HCT116 (cell line): Measurements from ENCODE around the gene TEPSIN. TPM values are rescaled to one million over a fixed set of nuclear protein-coding genes. Genes with fewer than 3 reads are reported as not detected.

Experiments
- ATAC-seq: fragments of 200-7000 bp; cut with Tn5 transposase; 2 replicates; pipeline ENCODE4 v1.9.1; 2020; ENCODE audit warnings: mild to moderate bottlenecking, moderate library complexity
- BruUV-seq: library from RNA; stranded (reverse); fragments of 400-500 nt; replicated peaks from 2 replicates; lab custom pipeline; 2021; lab: Mats Ljungman, UMichigan
- CTCF ChIA-PET: fragments of 300-600 bp; sonication (Branson Sonifier 250); formaldehyde crosslinking; loops from one replicate; lab custom pipeline; 2021; ENCODE audit warnings: antibody characterized with exemption; lab: Charles Lee
- POLR2A ChIA-PET: fragments of 300-600, 350-600 bp; sonication (Branson Sonifier 250); formaldehyde crosslinking; loops from one replicate; lab custom pipeline; 2021; ENCODE audit warnings: antibody characterized with exemption; lab: Charles Lee
- RAD21 ChIA-PET, 2 experiments: fragments of 300-600 bp; sonication (Branson Sonifier 250); formaldehyde crosslinking; loops; one replicate each; lab custom pipeline; 2023; ENCODE audit warnings: low total read pairs in 2 of 2; ENCODE audit not compliant: uncharacterized antibody in 2 of 2, unreplicated experiment in 2 of 2, low non-redundant PET in 1 of 2; lab: Charles Lee
- DNase-seq: peaks from one replicate; pipeline ENCODE4 v3.0.0-alpha.2; 2010; ENCODE audit warnings: low read depth, low spot score
- H2AFZ ChIP-seq: fragments of 200-600 bp; shearing (Covaris generic), sonication (generic); 2 replicates; pipeline ENCODE4 v1.6.1; 2017; ENCODE audit warnings: low read depth, mixed run types, mixed read lengths, antibody characterized with exemption, low read length; ENCODE audit not compliant: poor library complexity, severe bottlenecking
- H3K27ac ChIP-seq: 2 replicates; pipeline ENCODE4 v1.5.1; 2012; ENCODE audit warnings: low read depth, low read length
- H3K27me3 ChIP-seq: fragments of 200-600 bp; sonication (generic); 2 replicates; pipeline ENCODE4 v1.6.1; 2016; ENCODE audit warnings: mixed run types, low read length, mixed read lengths; ENCODE audit not compliant: insufficient read depth
- H3K36me3 ChIP-seq, 2 experiments: fragments of 200-500 bp in 1 of 2; fragments of 200-600 bp in 1 of 2; sonication (Bioruptor generic) in 1 of 2; sonication (generic) in 1 of 2; 2 replicates each; pipeline versions ENCODE4 v1.5.1 to v1.6.1; 2014 to 2016; ENCODE audit warnings: low read length in 2 of 2, inconsistent platforms in 1 of 2, mixed read lengths in 1 of 2, mixed run types in 1 of 2; ENCODE audit not compliant: insufficient read depth in 2 of 2, control insufficient read depth in 1 of 2
- H3K4me1 ChIP-seq, 2 experiments: fragments of 200-600 bp in 1 of 2; sonication (generic) in 1 of 2; 2 replicates each; pipeline versions ENCODE4 v1.5.1 to v1.6.1; 2012 to 2017; ENCODE audit warnings: low read length in 2 of 2, inconsistent platforms in 1 of 2, mild to moderate bottlenecking in 1 of 2, mixed read lengths in 1 of 2, mixed run types in 1 of 2, moderate library complexity in 1 of 2; ENCODE audit not compliant: insufficient read depth in 2 of 2, control insufficient read depth in 1 of 2
- H3K4me2 ChIP-seq: fragments of 200-600 bp; sonication (generic); 2 replicates; pipeline ENCODE4 v1.6.1; 2017; ENCODE audit warnings: mixed run types, low read length, mixed read lengths
- H3K4me3 ChIP-seq, 2 experiments: fragments of 200-600 bp in 1 of 2; sonication (generic) in 1 of 2; replicated peaks in 1 of 2; 2 replicates each; pipeline ENCODE4 v1.5.1; 2011 to 2016; ENCODE audit warnings: low read length in 2 of 2, control low read depth in 1 of 2, low read depth in 1 of 2, mild to moderate bottlenecking in 1 of 2, mixed read lengths in 1 of 2, mixed run types in 1 of 2
- H3K79me2 ChIP-seq: fragments of 200-600 bp; sonication (generic); 2 replicates; pipeline ENCODE4 v1.6.1; 2017; ENCODE audit warnings: mild to moderate bottlenecking, mixed run types, low read length, moderate library complexity, mixed read lengths; ENCODE audit not compliant: insufficient read depth
- H3K9ac ChIP-seq: fragments of 200-600 bp; sonication (generic); 2 replicates; pipeline ENCODE4 v1.6.1; 2016; ENCODE audit warnings: low read length, mixed read lengths
- H3K9me2 ChIP-seq: fragments of 200-600 bp; sonication (generic), shearing (Covaris generic); 2 replicates; pipeline ENCODE4 v1.6.1; 2017; ENCODE audit warnings: mixed run types, mild to moderate bottlenecking, moderate library complexity; ENCODE audit not compliant: insufficient read depth
- H3K9me3 ChIP-seq, 2 experiments: fragments of 200-500 bp in 1 of 2; fragments of 200-600 bp in 1 of 2; sonication (Bioruptor generic) in 1 of 2; sonication (generic) in 1 of 2; 2 replicates each; pipeline ENCODE4 v1.6.1; 2014 to 2017; ENCODE audit warnings: low read length in 2 of 2, mixed read lengths in 2 of 2, inconsistent platforms in 1 of 2, low read depth in 1 of 2, mild to moderate bottlenecking in 1 of 2, mixed run types in 1 of 2, moderate library complexity in 1 of 2; ENCODE audit not compliant: control insufficient read depth in 1 of 2, insufficient read depth in 1 of 2
- H4K20me1 ChIP-seq: fragments of 200-600 bp; sonication (generic), shearing (Covaris generic); 2 replicates; pipeline ENCODE4 v1.6.1; 2017; ENCODE audit warnings: mixed run types, mild to moderate bottlenecking, moderate library complexity; ENCODE audit not compliant: insufficient read depth
- CBX3 ChIP-seq: IDR thresholded peaks from 2 replicates; pipeline ENCODE4 v1.6.1; 2012; ENCODE audit warnings: low read depth
- CEBPB ChIP-seq: IDR thresholded peaks from 2 replicates; pipeline ENCODE4 v1.6.1; 2012; ENCODE audit warnings: low read depth
- ELF1 ChIP-seq: IDR thresholded peaks from 2 replicates; pipeline ENCODE4 v1.6.1; 2012; ENCODE audit warnings: low read depth, borderline replicate concordance
- EZH2 ChIP-seq: fragments of 200-600 bp; sonication (generic); IDR thresholded peaks from 2 replicates; pipeline ENCODE4 v1.6.1; 2017; ENCODE audit warnings: antibody characterized with exemption, mixed run types
- EZH2phosphoT487 ChIP-seq: fragments of 200-600 bp; IDR thresholded peaks from 2 replicates; pipeline ENCODE4 v1.6.1; 2018; ENCODE audit warnings: antibody characterized with exemption, borderline replicate concordance
- JUND ChIP-seq: IDR thresholded peaks from 2 replicates; pipeline ENCODE4 v1.6.1; 2012
- POLR2A ChIP-seq: IDR thresholded peaks from 2 replicates; pipeline ENCODE4 v1.7.0; 2011; ENCODE audit warnings: borderline replicate concordance; ENCODE audit not compliant: insufficient read depth, insufficient read length; ENCODE audit errors: extremely low read depth
- POLR2AphosphoS5 ChIP-seq: IDR thresholded peaks from 2 replicates; pipeline ENCODE4 v1.6.1; 2011; ENCODE audit warnings: mild to moderate bottlenecking, low read depth, low read length, moderate library complexity
- RAD21 ChIP-seq: IDR thresholded peaks from 2 replicates; pipeline ENCODE4 v1.6.1; 2012; ENCODE audit warnings: low read depth, mild to moderate bottlenecking
- SIN3A ChIP-seq: IDR thresholded peaks from 2 replicates; pipeline ENCODE4 v1.6.1; 2012; ENCODE audit warnings: low read depth
- TCF7L2 ChIP-seq: IDR thresholded peaks from 2 replicates; pipeline ENCODE4 v1.7.0; 2011; ENCODE audit warnings: borderline replicate concordance, inconsistent platforms; ENCODE audit not compliant: insufficient read depth, insufficient read length; ENCODE audit errors: extremely low read depth
- ZFX ChIP-seq: fragments of 450-650 bp; IDR thresholded peaks from 2 replicates; pipeline ENCODE4 v1.6.1; 2017
- intact Hi-C: fragments of 100-400 bp; cut with micrococcal nuclease; formaldehyde crosslinking; loops from 2 replicates; pipeline ENCODE4 v1.10.0; 2022
- total RNA-seq: library from RNA; stranded (reverse); gene quantifications from one replicate; pipeline ENCODE4 v1.2.1, GENCODE V29; 2021; ENCODE audit not compliant: unreplicated experiment
- TF ChIP-seq, protein P1 (sequence below): IDR thresholded peaks from 2 replicates; pipeline ENCODE4 v1.6.1; 2012
- TF ChIP-seq, protein P2 (sequence below): IDR thresholded peaks from 2 replicates; pipeline ENCODE4 v1.6.1; 2012; ENCODE audit warnings: low read depth
- TF ChIP-seq, protein P3 (sequence below): IDR thresholded peaks from 2 replicates; pipeline ENCODE4 v1.6.1; 2011; ENCODE audit warnings: mild to moderate bottlenecking, low read length, moderate library complexity; ENCODE audit not compliant: insufficient replicate concordance; ENCODE audit errors: extremely low read depth

Gene TEPSIN
- total RNA-seq, 1 experiment from 2014 or later: 50.6 TPM

DNA sequence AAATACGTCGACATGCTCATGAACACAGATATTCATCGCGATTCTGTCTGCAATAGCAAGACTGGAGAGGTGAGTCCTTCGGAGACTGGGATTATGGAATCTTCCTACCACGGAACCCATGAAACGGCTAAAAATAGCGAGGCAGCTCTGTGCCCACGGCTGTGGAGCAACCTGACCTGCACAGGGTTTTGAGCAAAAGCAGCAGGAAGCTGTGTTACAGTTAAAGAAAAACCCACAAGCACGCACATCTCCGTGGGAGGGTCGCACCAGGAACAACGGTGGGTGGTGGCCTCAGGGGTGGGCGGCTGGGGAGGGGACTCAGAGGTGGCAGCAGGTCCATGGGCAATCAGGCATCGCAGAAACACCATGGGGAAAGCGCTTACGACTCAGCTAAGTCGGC is 31.4 kb upstream of the TEPSIN start:
- Histone ChIP-seq H3K27me3 (no peaks in the 10 kb centered on the region), H3K4me3 (no peak overlapping the region), H3K79me2 (peaks cover 8% of the 10 kb centered on the region; the same call in 1 of the 2 replicates), H4K20me1 (no peaks in the 10 kb centered on the region), H3K36me3 (peaks cover 42 to 52% of the 10 kb centered on the region in 2 experiments), H3K9me3 (no peaks in the 10 kb centered on the region), H3K4me2 (no peak overlapping the region), H3K4me1 (no peaks in the 10 kb centered on the region), H3K9ac (no peak overlapping the region), H2AFZ (no peak overlapping the region), H3K9me2 (no peaks in the 10 kb centered on the region), H3K27ac (no peak overlapping the region)
- ChIA-PET CTCF (no interaction called here), RAD21 (no interaction called here), POLR2A (no interaction called here)
- TF ChIP-seq ELF1 (no peak), EZH2 (no peak), EZH2phosphoT487 (no peak), TCF7L2 (no peak)
- TF ChIP-seq, protein P1, sequence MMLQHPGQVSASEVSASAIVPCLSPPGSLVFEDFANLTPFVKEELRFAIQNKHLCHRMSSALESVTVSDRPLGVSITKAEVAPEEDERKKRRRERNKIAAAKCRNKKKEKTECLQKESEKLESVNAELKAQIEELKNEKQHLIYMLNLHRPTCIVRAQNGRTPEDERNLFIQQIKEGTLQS: no peak
- BruUV-seq: no TSS peak
- intact Hi-C loops: no loop called here
- DNase-seq: no peak
- no peak for ATAC-seq

DNA sequence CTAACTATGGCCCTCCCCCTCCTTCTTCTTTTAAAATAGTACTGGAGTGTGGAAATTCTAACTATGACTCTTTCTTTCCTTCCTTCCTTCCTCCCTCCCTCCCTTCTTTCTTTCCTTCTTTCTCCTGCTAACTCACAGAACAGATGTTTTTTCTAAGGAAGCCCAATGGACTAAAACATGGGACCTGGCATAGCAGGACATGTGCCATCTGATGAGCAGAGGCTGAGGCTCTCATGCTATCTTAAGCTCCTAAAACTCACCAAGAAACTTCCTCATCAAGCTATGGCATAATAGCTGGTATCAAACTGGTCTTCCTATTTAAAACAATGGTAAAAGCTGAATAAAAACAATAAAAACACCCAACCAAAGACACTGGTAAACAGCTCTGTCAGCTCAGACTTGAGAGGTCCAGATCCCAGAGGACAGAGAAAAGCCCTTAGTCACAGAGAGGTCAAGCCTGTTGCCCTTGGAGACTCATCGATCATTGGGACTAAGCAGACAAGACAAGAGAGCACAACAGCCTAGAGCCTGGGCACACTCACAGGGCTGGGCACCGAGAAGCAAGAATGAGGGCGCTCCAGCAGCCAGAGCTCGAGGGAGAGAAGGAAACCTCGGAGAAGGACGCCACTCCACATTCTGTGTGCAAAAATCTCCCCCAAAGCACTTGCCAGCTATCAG is 28.7 kb upstream of the TEPSIN start:
- Histone ChIP-seq H3K4me2 (no peak overlapping the region), H4K20me1 (no peaks in the 10 kb centered on the region), H3K4me3 (no peak overlapping the region), H3K9me2 (no peaks in the 10 kb centered on the region), H3K9ac (no peak overlapping the region), H3K36me3 (peaks cover 22 to 45% of the 10 kb centered on the region in 2 experiments), H3K79me2 (peaks cover 4% of the 10 kb centered on the region; the same call in 1 of the 2 replicates), H2AFZ (no peak overlapping the region), H3K27me3 (no peaks in the 10 kb centered on the region), H3K4me1 (no peaks in the 10 kb centered on the region), H3K9me3 (no peaks in the 10 kb centered on the region), H3K27ac (no peak overlapping the region)
- BruUV-seq: no TSS peak
- ChIA-PET CTCF (interaction anchor here (1.4 kb wide), 1 partner anchor 205 kb away, joined by 3 read pairs; no protein-coding TSS in a partner anchor), RAD21 (no interaction called here), POLR2A (no interaction called here)
- intact Hi-C loops: no loop called here
- DNase-seq: no peak
- ATAC-seq: no peak
- TF ChIP-seq JUND (no peak), POLR2A (no peak), CBX3 (no peak), ELF1 (no peak), EZH2 (no peak), RAD21 (no peak), CEBPB (no peak), ZFX (no peak), POLR2AphosphoS5 (no peak), SIN3A (no peak)
- TF ChIP-seq, protein P2, sequence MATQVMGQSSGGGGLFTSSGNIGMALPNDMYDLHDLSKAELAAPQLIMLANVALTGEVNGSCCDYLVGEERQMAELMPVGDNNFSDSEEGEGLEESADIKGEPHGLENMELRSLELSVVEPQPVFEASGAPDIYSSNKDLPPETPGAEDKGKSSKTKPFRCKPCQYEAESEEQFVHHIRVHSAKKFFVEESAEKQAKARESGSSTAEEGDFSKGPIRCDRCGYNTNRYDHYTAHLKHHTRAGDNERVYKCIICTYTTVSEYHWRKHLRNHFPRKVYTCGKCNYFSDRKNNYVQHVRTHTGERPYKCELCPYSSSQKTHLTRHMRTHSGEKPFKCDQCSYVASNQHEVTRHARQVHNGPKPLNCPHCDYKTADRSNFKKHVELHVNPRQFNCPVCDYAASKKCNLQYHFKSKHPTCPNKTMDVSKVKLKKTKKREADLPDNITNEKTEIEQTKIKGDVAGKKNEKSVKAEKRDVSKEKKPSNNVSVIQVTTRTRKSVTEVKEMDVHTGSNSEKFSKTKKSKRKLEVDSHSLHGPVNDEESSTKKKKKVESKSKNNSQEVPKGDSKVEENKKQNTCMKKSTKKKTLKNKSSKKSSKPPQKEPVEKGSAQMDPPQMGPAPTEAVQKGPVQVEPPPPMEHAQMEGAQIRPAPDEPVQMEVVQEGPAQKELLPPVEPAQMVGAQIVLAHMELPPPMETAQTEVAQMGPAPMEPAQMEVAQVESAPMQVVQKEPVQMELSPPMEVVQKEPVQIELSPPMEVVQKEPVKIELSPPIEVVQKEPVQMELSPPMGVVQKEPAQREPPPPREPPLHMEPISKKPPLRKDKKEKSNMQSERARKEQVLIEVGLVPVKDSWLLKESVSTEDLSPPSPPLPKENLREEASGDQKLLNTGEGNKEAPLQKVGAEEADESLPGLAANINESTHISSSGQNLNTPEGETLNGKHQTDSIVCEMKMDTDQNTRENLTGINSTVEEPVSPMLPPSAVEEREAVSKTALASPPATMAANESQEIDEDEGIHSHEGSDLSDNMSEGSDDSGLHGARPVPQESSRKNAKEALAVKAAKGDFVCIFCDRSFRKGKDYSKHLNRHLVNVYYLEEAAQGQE: no peak
- TF ChIP-seq, protein P1: no peak
- TF ChIP-seq, protein P3, sequence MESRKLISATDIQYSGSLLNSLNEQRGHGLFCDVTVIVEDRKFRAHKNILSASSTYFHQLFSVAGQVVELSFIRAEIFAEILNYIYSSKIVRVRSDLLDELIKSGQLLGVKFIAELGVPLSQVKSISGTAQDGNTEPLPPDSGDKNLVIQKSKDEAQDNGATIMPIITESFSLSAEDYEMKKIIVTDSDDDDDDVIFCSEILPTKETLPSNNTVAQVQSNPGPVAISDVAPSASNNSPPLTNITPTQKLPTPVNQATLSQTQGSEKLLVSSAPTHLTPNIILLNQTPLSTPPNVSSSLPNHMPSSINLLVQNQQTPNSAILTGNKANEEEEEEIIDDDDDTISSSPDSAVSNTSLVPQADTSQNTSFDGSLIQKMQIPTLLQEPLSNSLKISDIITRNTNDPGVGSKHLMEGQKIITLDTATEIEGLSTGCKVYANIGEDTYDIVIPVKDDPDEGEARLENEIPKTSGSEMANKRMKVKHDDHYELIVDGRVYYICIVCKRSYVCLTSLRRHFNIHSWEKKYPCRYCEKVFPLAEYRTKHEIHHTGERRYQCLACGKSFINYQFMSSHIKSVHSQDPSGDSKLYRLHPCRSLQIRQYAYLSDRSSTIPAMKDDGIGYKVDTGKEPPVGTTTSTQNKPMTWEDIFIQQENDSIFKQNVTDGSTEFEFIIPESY: no peak
